Measurements from ENCODE around the gene APOA4.

APOA4 gene

DNA sequence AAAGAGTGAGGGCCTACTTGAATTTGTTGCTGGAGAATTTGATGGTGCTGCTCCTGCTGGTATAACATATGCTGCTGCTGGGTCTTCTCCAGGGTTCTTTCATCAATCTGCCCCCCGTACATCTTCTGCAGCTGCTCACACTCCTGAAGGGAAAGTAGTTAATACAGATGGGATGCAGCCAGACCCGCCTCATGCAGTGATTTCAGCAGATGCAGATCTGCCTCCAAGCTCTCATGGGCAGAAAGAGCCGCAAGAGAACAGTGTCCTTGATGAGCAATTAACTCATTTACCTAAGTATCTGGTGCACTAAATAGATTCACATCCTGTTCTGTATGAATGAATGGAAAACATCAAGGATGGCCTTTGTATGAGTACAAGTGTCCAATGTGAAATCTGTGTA, 39.1 kb upstream of the APOA4 start:
- Histone ChIP-seq H3K27me3 (ENCODE audit: control insufficient read depth, insufficient read depth, low read length) (no peaks in the 10 kb centered on the region), H3K27ac (ENCODE audit: low read length) (no peak overlapping the region), H3K36me3 (ENCODE audit: control insufficient read depth, insufficient read depth, low read length) (peaks cover 16% of the 10 kb centered on the region; the same call in 1 of the 2 replicates), H3K4me3 (ENCODE audit: low read length) (no peak overlapping the region), H3K4me1 (ENCODE audit: control insufficient read depth, insufficient read depth, low read length) (no peaks in the 10 kb centered on the region), H3K9me3 (ENCODE audit: control insufficient read depth, insufficient read depth, low read length) (no peaks in the 10 kb centered on the region)
- no CpG with 5 or more reads among the region's 3 CpGs for WGBS (ENCODE audit: insufficient coverage, insufficient read length)
- DNase-seq (ENCODE audit: low read depth, low spot score): no peak

DNA sequence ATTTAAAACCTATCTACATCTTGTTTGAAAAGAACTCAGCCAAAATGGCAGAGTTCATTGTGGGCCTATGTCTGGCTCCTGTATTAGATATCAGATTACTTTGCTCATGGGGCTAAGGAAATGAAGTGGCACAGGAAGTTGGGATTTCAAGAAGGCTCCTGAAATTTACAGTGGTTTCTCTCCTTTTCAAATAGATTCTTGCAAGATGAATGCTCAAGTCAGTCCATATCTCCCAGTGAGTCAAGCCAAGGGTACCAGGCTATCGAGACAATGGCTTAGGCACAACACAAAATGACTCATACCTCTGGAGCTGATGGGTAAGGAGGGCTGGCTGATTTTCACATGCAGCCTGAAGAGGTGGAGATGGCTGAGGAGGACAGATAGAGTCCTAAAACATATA, 38.4 kb upstream of the APOA4 start:
- H3K4me1 ChIP-seq (ENCODE audit: control insufficient read depth, insufficient read depth, low read length): no peaks in the 10 kb centered on the region
- WGBS (ENCODE audit: insufficient coverage, insufficient read length): no CpG with 5 or more reads among the region's 1 CpG
- no peaks in the 10 kb centered on the region for H3K27me3 ChIP-seq (ENCODE audit: control insufficient read depth, insufficient read depth, low read length)
- no peak overlapping the region for H3K4me3 ChIP-seq (ENCODE audit: low read length)
- no peak for DNase-seq (ENCODE audit: low read depth, low spot score)
- H3K9me3 ChIP-seq (ENCODE audit: control insufficient read depth, insufficient read depth, low read length): no peaks in the 10 kb centered on the region
- peaks cover 16% of the 10 kb centered on the region; the same call in 1 of the 2 replicates for H3K36me3 ChIP-seq (ENCODE audit: control insufficient read depth, insufficient read depth, low read length)
- no peak overlapping the region for H3K27ac ChIP-seq (ENCODE audit: low read length)

DNA sequence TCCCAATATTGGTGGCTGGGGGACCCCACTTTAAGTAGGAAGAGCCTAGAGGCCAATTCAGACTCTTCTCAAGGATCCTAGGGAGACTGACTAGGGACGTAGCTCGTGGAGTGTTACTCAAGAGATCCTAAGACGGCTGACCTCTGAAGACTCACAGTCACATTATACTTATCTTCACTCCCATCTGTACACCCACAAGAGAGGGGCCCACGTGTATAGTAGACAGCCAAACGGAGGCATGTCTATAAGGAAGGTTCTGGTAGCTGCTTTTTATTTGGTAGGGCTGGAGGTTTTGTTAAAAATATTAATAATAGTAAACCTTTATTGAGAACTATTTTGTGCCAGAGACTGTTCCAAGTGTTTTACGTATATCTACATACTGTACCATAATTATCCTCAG, 37.2 kb upstream of the APOA4 start:
- DNase-seq (ENCODE audit: low read depth, low spot score): no peak
- Histone ChIP-seq H3K27ac (ENCODE audit: low read length) (no peak overlapping the region), H3K4me1 (ENCODE audit: control insufficient read depth, insufficient read depth, low read length) (no peaks in the 10 kb centered on the region), H3K36me3 (ENCODE audit: control insufficient read depth, insufficient read depth, low read length) (peaks cover 16% of the 10 kb centered on the region; the same call in 1 of the 2 replicates), H3K9me3 (ENCODE audit: control insufficient read depth, insufficient read depth, low read length) (no peaks in the 10 kb centered on the region), H3K27me3 (ENCODE audit: control insufficient read depth, insufficient read depth, low read length) (no peaks in the 10 kb centered on the region), H3K4me3 (ENCODE audit: low read length) (no peak overlapping the region)
- WGBS (ENCODE audit: insufficient coverage, insufficient read length): no CpG with 5 or more reads among the region's 6 CpGs

DNA sequence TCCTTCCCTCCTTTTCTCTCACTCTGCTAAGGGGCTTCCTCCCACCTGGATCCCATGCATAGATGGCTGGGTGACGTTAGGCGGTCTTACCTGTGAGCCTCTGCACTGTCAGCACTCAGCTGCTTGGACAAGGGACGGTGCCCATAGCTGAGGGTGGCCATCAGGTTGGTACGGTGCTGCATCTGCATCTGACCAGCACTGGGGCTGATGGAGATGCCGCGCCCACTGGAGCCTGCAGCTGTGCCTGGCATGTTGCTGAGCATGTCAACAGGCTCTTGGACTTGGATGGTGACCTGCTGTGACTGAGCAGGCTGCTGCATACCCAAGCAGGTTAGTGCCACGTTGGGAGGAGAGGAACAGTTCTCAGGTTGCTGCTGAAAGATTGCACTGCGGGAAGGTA, 36.1 kb upstream of the APOA4 start:
- peaks cover 16% of the 10 kb centered on the region; the same call in 1 of the 2 replicates for H3K36me3 ChIP-seq (ENCODE audit: control insufficient read depth, insufficient read depth, low read length)
- WGBS (ENCODE audit: insufficient coverage, insufficient read length): no CpG with 5 or more reads among the region's 8 CpGs
- H3K27me3 ChIP-seq (ENCODE audit: control insufficient read depth, insufficient read depth, low read length): no peaks in the 10 kb centered on the region
- H3K9me3 ChIP-seq (ENCODE audit: control insufficient read depth, insufficient read depth, low read length): no peaks in the 10 kb centered on the region
- H3K27ac ChIP-seq (ENCODE audit: low read length): no peak overlapping the region
- DNase-seq (ENCODE audit: low read depth, low spot score): no peak
- no peaks in the 10 kb centered on the region for H3K4me1 ChIP-seq (ENCODE audit: control insufficient read depth, insufficient read depth, low read length)
- H3K4me3 ChIP-seq (ENCODE audit: low read length): no peak overlapping the region

DNA sequence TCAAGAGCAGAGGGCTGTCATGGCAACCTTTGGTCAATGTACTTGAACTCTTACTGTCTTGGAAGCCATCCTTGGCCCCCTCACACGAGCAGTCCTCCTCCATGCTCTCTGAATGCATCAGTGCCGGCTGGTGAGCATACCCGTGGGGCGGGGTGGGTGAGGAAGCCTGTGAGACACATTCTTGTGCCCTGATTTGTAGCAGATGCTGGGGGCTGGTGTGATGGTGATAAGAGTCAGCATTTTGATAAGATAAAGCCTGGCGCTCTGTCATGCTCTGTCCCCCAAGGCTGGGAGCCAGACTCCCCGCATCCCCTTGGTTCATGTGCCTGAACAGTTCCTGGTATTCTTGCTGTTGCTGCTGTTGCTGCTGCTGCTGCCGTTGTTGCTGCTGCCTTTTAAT, 34.8 kb upstream of the APOA4 start:
- Histone ChIP-seq H3K9me3 (ENCODE audit: control insufficient read depth, insufficient read depth, low read length) (no peaks in the 10 kb centered on the region), H3K4me1 (ENCODE audit: control insufficient read depth, insufficient read depth, low read length) (no peaks in the 10 kb centered on the region), H3K4me3 (ENCODE audit: low read length) (no peak overlapping the region), H3K36me3 (ENCODE audit: control insufficient read depth, insufficient read depth, low read length) (peaks cover 16% of the 10 kb centered on the region; the same call in 1 of the 2 replicates), H3K27ac (ENCODE audit: low read length) (no peak overlapping the region), H3K27me3 (ENCODE audit: control insufficient read depth, insufficient read depth, low read length) (no peaks in the 10 kb centered on the region)
- no peak for DNase-seq (ENCODE audit: low read depth, low spot score)
- WGBS (ENCODE audit: insufficient coverage, insufficient read length): no CpG with 5 or more reads among the region's 7 CpGs

DNA sequence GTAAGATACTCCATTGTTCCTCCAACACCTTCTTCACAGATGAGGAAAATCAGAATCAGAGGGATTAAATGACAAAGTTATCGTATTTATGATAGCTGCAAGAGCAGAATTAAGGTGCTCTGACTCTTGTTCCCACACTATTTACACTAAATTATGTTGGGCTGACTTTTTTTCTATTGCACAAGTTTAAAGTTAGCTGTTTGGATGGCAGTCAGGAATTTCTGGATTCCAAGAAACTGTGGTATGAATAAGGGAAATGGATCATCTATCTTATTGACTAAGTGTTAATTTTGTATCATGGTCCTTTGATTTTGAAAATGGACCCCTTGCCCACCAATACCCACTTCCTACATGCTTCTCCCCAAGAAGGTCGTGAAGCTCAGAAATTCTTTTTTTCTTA, 34.2 kb upstream of the APOA4 start:
- Histone ChIP-seq H3K27me3 (ENCODE audit: control insufficient read depth, insufficient read depth, low read length) (no peaks in the 10 kb centered on the region), H3K36me3 (ENCODE audit: control insufficient read depth, insufficient read depth, low read length) (peaks cover 16% of the 10 kb centered on the region; the same call in 1 of the 2 replicates), H3K27ac (ENCODE audit: low read length) (no peak overlapping the region), H3K4me3 (ENCODE audit: low read length) (no peak overlapping the region), H3K9me3 (ENCODE audit: control insufficient read depth, insufficient read depth, low read length) (no peaks in the 10 kb centered on the region), H3K4me1 (ENCODE audit: control insufficient read depth, insufficient read depth, low read length) (no peaks in the 10 kb centered on the region)
- no CpG with 5 or more reads among the region's 2 CpGs for WGBS (ENCODE audit: insufficient coverage, insufficient read length)
- no peak for DNase-seq (ENCODE audit: low read depth, low spot score)

DNA sequence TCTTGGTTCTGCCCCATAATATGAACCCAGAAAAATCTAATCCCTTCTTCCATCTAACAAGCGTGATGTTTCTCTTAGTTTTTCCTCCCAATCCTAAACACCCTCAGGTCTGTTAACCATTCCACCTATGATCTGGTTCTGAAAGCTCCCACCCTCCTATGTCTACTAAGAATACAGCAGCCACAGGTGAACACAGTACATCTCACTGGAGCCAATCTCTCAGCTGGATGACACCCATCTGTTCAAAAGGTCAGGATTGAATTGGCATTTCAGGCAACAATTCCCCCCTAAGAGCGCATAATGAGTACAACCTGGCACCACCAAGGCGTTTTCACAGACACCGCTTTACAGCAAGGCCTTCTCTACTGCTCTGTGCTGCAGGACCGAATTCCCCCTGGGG, 33.3 kb upstream of the APOA4 start:
- H3K9me3 ChIP-seq (ENCODE audit: control insufficient read depth, insufficient read depth, low read length): no peaks in the 10 kb centered on the region
- H3K36me3 ChIP-seq (ENCODE audit: control insufficient read depth, insufficient read depth, low read length): peaks cover 16% of the 10 kb centered on the region; the same call in 1 of the 2 replicates
- no peak overlapping the region for H3K4me3 ChIP-seq (ENCODE audit: low read length)
- H3K4me1 ChIP-seq (ENCODE audit: control insufficient read depth, insufficient read depth, low read length): no peaks in the 10 kb centered on the region
- DNase-seq (ENCODE audit: low read depth, low spot score): no peak
- WGBS (ENCODE audit: insufficient coverage, insufficient read length): no CpG with 5 or more reads among the region's 5 CpGs
- no peaks in the 10 kb centered on the region for H3K27me3 ChIP-seq (ENCODE audit: control insufficient read depth, insufficient read depth, low read length)
- no peak overlapping the region for H3K27ac ChIP-seq (ENCODE audit: low read length)

DNA sequence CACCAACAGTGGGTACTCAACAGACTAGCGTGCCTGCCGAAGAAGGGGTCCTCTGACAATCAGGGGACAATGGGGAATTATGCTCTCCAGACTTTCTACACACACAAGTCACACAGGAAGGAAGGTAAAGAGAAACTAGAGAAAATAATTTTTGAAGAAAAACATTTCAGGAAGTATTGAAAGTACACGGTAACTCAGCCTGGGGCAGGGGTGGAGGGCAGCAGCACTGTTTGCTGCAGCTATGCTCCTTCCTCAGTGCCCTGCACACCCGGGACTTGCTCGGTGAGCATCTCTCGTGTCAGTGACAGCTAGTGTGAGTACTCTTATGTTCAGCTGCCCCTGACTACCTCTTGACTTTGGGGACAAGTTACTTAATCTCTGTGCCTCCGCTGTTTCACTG, 32.3 kb upstream of the APOA4 start:
- no peak overlapping the region for H3K4me3 ChIP-seq (ENCODE audit: low read length)
- no peak overlapping the region for H3K27ac ChIP-seq (ENCODE audit: low read length)
- H3K36me3 ChIP-seq (ENCODE audit: control insufficient read depth, insufficient read depth, low read length): peaks cover 13% of the 10 kb centered on the region; the same call in 1 of the 2 replicates
- no peaks in the 10 kb centered on the region for H3K9me3 ChIP-seq (ENCODE audit: control insufficient read depth, insufficient read depth, low read length)
- DNase-seq (ENCODE audit: low read depth, low spot score): no peak
- no peaks in the 10 kb centered on the region for H3K4me1 ChIP-seq (ENCODE audit: control insufficient read depth, insufficient read depth, low read length)
- no CpG with 5 or more reads among the region's 7 CpGs for WGBS (ENCODE audit: insufficient coverage, insufficient read length)
- H3K27me3 ChIP-seq (ENCODE audit: control insufficient read depth, insufficient read depth, low read length): no peaks in the 10 kb centered on the region

DNA sequence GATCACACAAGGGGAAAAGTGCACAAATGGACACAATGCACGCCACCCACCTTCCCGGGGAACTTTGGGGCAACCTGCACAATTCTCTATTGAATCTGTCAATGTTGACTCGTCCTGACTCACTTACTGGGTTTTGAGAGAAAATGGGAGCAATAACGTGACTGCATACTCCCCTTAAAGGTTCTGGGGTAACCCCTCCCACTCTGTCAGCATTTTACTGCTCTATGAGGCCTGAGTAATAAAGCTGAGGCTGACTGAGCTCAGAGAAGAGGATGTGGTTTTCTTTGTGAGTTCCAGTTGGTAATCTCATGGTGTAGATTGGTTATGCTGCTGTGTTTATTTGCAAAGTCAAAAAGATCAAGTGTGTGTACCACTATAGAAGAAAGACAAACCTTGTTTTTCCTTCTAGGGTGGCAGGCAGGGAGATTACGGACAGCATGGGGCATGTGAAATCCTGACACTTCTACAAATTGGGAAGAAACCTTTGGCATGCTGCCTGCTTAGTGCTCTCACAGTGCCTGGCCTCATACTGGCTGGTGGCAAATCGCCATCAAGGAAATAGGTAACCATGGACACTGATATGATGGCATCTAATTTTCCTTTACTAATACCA, 30.5 kb upstream of the APOA4 start:
- H3K27me3 ChIP-seq (ENCODE audit: control insufficient read depth, insufficient read depth, low read length): no peaks in the 10 kb centered on the region
- no CpG with 5 or more reads among the region's 6 CpGs for whole genome bisulfite sequencing (ENCODE audit: insufficient coverage, insufficient read length)
- H3K4me1 ChIP-seq (ENCODE audit: control insufficient read depth, insufficient read depth, low read length): no peaks in the 10 kb centered on the region
- no peak overlapping the region for H3K4me3 ChIP-seq (ENCODE audit: low read length)
- no peak overlapping the region for H3K27ac ChIP-seq (ENCODE audit: low read length)
- no peaks in the 10 kb centered on the region for H3K9me3 ChIP-seq (ENCODE audit: control insufficient read depth, insufficient read depth, low read length)
- peaks cover 7% of the 10 kb centered on the region; the same call in 1 of the 2 replicates for H3K36me3 ChIP-seq (ENCODE audit: control insufficient read depth, insufficient read depth, low read length)
- DNase-seq (ENCODE audit: low read depth, low spot score): no peak

DNA sequence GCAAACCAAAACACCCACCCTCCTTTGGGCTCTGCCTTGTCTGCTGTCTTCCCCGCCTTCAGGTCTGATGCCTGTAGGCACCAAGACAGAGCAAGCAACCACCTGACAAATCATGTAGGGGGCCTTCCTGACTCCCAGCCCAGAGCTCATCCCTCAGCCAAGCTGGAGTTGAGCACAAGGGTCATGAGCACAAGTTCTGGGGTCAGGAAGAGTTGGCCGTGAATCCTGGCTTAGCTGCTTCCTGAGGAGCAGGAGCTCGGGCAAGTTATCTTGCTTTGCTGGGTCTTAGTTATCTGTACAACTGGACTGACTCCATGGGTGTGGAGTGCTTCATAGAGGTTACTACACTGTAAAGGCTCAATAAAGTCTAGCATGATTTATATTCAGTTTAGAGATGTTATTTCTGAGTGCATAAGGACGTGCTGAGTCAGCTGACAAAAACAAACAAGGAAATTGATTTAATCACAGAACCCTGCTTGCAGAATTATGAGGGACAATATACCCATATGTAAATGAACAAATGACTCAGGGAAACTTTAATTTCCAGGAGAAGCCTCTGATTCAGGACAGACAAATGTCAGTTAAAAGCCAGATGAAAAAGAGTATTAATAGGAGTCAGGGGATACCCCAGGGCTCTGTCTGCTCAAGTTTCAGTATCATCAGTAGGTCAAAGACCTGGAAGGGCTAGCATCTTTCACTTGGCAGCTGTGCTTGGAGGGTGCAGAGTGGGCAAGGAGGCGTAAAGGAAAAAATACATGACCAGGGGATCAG, 29.3 kb upstream of the APOA4 start:
- Histone ChIP-seq H3K4me1 (ENCODE audit: control insufficient read depth, insufficient read depth, low read length) (no peaks in the 10 kb centered on the region), H3K9me3 (ENCODE audit: control insufficient read depth, insufficient read depth, low read length) (no peaks in the 10 kb centered on the region), H3K27me3 (ENCODE audit: control insufficient read depth, insufficient read depth, low read length) (no peaks in the 10 kb centered on the region), H3K27ac (ENCODE audit: low read length) (no peak overlapping the region), H3K4me3 (ENCODE audit: low read length) (no peak overlapping the region), H3K36me3 (ENCODE audit: control insufficient read depth, insufficient read depth, low read length) (peaks cover 4% of the 10 kb centered on the region)
- WGBS (ENCODE audit: insufficient coverage, insufficient read length): no CpG with 5 or more reads among the region's 5 CpGs
- no peak for DNase-seq (ENCODE audit: low read depth, low spot score)

Data from iPS DF 6.9 (cell line).